ENCODE measurements around the gene FATE1. TPM values are rescaled to one million over a fixed set of nuclear protein-coding genes. Genes with fewer than 3 reads are reported as not detected.

Gene FATE1
- total and polyA plus RNA-seq, 10 donors: 0.06 TPM; not detected in 9

GRCh38 chrX:151729056-151729725, 13.4 kb downstream of the FATE1 start:
- Histone ChIP-seq H3K4me1 (no peaks in the 10 kb centered on the region), H3K36me3 (no peaks in the 10 kb centered on the region), H3K27me3 (replicated peaks in 1 of 7) (peaks cover 0 to 9% (median 0%) of the 10 kb centered on the region in 7 donors), H3K27ac (no peak overlapping the region), H3K4me3 (no peak overlapping the region), H3K9me3 (no peaks in the 10 kb centered on the region)
- no peak for TF ChIP-seq POLR2AphosphoS5 (IDR thresholded peaks at IDR 0.05)
- TF ChIP-seq CTCF (IDR thresholded peaks at IDR 0.05 in 8 of 11, conservative IDR thresholded peaks at IDR 0.05 in 3 of 11): no peak
- TF ChIP-seq POLR2A (IDR thresholded peaks at IDR 0.05): no peak
- intact Hi-C loops (cut with DNase I; ENCODE audit: low total_unique reads): no loop called here
- 74 to 100% (median 87%) methylated on average over 2 to 4 of the region's 4 CpGs for WGBS, 5 donors
- DNase-seq: peak; percentile 47

- no peak within 1 kb of the TSS for H3K27ac ChIP-seq
- H3K4me1 ChIP-seq: no peaks in the 10 kb centered on the region
- TF ChIP-seq POLR2A (IDR thresholded peaks at IDR 0.05) (no peak), CTCF (IDR thresholded peaks at IDR 0.05 in 8 of 11, conservative IDR thresholded peaks at IDR 0.05 in 3 of 11) (no peak), POLR2AphosphoS5 (IDR thresholded peaks at IDR 0.05) (no peak)
- H3K4me3 ChIP-seq: no peak within 1 kb of the TSS
- no peaks in the 10 kb centered on the region for H3K36me3 ChIP-seq
- WGBS, 5 donors: 58 to 78% (median 73%) methylated on average over 4 of the region's 4 CpGs
- peaks cover 0 to 9% (median 0%) of the 10 kb centered on the region in 7 donors for H3K27me3 ChIP-seq (replicated peaks in 1 of 7)
- intact Hi-C loops (cut with DNase I; ENCODE audit: low total_unique reads): no loop called here
- no peaks in the 10 kb centered on the region for H3K9me3 ChIP-seq
- no peak for DNase-seq
Measured at GRCh38 chrX:151734446-151734845, 18.6 kb downstream of the FATE1 start, which contains the start of gene CNGA2. TSS of gene CNGA2 (plus strand) at chrX:151734746. CDS start at chrX:151738484, 3,738 bp downstream.

- no peaks in the 10 kb centered on the region for H3K9me3 ChIP-seq
- no peak overlapping the region for H3K27ac ChIP-seq
- 58 to 90% (median 71%) methylated on average over 2 of the region's 2 CpGs for WGBS, 5 donors
- peaks cover 0 to 9% (median 0%) of the 10 kb centered on the region in 7 donors for H3K27me3 ChIP-seq (replicated peaks in 1 of 7)
- peak; percentile 11 for DNase-seq
- no peak overlapping the region for H3K4me3 ChIP-seq
- intact Hi-C loops (cut with DNase I; ENCODE audit: low total_unique reads): no loop called here
- no peaks in the 10 kb centered on the region for H3K4me1 ChIP-seq
- H3K36me3 ChIP-seq: no peaks in the 10 kb centered on the region
- TF ChIP-seq CTCF (IDR thresholded peaks at IDR 0.05 in 8 of 11, conservative IDR thresholded peaks at IDR 0.05 in 3 of 11): no peak
- no peak for TF ChIP-seq POLR2A (IDR thresholded peaks at IDR 0.05)
Measured at GRCh38 chrX:151735219-151735618, 19.4 kb downstream of the FATE1 start.

GRCh38 chrX:151736685-151737084, 20.9 kb downstream of the FATE1 start:
- WGBS, 5 donors: 41 to 100% (median 76%) methylated on average over 2 to 6 of the region's 6 CpGs
- no peaks in the 10 kb centered on the region for H3K4me1 ChIP-seq
- peaks cover 0 to 9% (median 0%) of the 10 kb centered on the region in 7 donors for H3K27me3 ChIP-seq (replicated peaks in 1 of 7)
- peak; percentile 47 for DNase-seq
- H3K27ac ChIP-seq: no peak overlapping the region
- H3K36me3 ChIP-seq: no peaks in the 10 kb centered on the region
- no peak overlapping the region for H3K4me3 ChIP-seq
- intact Hi-C loops (cut with DNase I; ENCODE audit: low total_unique reads): no loop called here
- H3K9me3 ChIP-seq: no peaks in the 10 kb centered on the region
- TF ChIP-seq CTCF (IDR thresholded peaks at IDR 0.05 in 8 of 11, conservative IDR thresholded peaks at IDR 0.05 in 3 of 11) (no peak), POLR2AphosphoS5 (IDR thresholded peaks at IDR 0.05) (no peak), POLR2A (IDR thresholded peaks at IDR 0.05) (no peak)

All from spleen (tissue), 11 donors.